ENCODE data around the gene PROCA1. TPM values are rescaled to one million over a fixed set of nuclear protein-coding genes. Genes with fewer than 3 reads are reported as not detected.

Gene PROCA1
- total and polyA plus RNA-seq, 2 of the 8 experiments (the other 6 are each of a cell fraction or from before 2014, with no cell fraction given) = 21.2 to 26.3 TPM

GRCh38 chr17:28716740-28717577 is 5.3 kb upstream of the PROCA1 start (continued):
- no peak for TF ChIP-seq EP300 (IDR thresholded peaks at IDR 0.05; ENCODE audit: borderline replicate concordance in 1 of 2, low read depth in 2 of 2, low read length in 2 of 2)
- TF ChIP-seq RBBP5 (IDR thresholded peaks at IDR 0.05; ENCODE audit: borderline replicate concordance, low read depth, low read length) = no peak
- no peak for TF ChIP-seq CHD1 (IDR thresholded peaks at IDR 0.05; ENCODE audit: low read depth, low read length)
- no peak for TF ChIP-seq KDM1A (IDR thresholded peaks at IDR 0.05; ENCODE audit: borderline replicate concordance, low read length)
- no peak for TF ChIP-seq RFX5 (IDR thresholded peaks at IDR 0.05; ENCODE audit: borderline replicate concordance, low read depth, low read length)
- TF ChIP-seq TAF7 (optimal IDR thresholded peaks at IDR 0.05; ENCODE audit: borderline replicate concordance, low read depth, low read length) = no peak
- TF ChIP-seq ATF2 (IDR thresholded peaks at IDR 0.05; ENCODE audit: low read length) = no peak
